ENCODE data around the gene RAB40B.

RAB40B gene

GRCh38 chr17:82605939-82606600 is 92.4 kb downstream of the RAB40B start:
- peak overlapping the region; percentile 20 for H3K27ac Mint-ChIP-seq
- H3K4me3 Mint-ChIP-seq = no peak overlapping the region

More at GRCh38 chr17:82605939-82606600, 92.4 kb downstream of the RAB40B start:
- Mint-ChIP-seq H3K36me3 (peaks cover 49 to 84% of the 10 kb centered on the region in 2 donors), H3K27me3 (no peaks in the 10 kb centered on the region), H3K4me1 (peaks cover 16 to 17% of the 10 kb centered on the region in 2 donors), H3K9me3 (no peaks in the 10 kb centered on the region)
- DNase-seq = no peak
- no peak for ATAC-seq (replicated peaks)
